HG03558 (cell line): Measurements from ENCODE around the gene CGB1.

ENCODE experiments used
- ATAC-seq: cut with Tn5 transposase; IDR thresholded peaks from one replicate; pipeline ENCODE4 v1.9.1; 2021; ENCODE audit warnings: moderate number of reproducible peaks; ENCODE audit not compliant: unreplicated experiment; ENCODE audit errors: extremely low read depth

Gene CGB1

GRCh38 chr19:49004133-49004532 is 32.6 kb downstream of the CGB1 start:
- ATAC-seq: no peak

DNA sequence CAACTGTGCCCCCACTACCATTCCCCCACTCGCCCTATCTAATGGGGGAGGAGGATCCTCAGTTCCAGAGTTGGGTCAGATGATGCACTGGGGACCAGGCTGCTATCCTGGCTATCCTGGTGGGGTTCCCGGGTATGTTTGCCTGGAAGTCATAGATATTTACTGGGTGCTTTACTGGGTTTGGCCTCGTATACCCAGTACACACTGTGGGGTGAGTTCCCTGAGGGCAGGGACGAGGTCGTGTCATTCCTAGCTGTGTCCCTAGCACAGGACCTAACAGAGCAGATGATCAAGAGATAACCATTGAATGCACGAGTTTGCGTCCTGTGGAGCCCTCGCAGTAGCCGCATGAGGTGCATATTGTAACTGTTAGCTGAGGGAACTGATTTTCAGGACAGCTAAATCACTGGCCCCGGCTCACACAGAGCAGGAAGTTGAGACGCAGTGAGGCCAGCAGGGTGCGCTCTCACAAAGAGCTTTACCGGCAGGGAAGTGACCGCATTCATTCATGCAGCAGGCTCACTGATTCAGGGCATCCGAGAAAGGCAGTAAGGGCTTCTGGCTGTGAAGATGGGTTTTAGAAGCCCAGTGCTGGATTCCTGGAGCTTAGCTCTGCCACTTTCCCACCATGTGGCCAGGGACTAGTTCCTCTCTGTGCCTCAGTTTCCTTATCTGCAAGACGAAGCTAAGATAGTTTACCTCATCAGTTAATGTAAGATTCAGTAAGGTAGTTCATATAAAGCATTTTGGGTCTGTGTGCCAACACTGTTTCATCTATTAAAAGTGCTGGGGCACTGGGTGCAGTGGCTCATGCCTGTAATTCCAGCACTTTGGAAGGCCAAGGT is 37.0 kb downstream of the CGB1 start:
- ATAC-seq: no peak

DNA sequence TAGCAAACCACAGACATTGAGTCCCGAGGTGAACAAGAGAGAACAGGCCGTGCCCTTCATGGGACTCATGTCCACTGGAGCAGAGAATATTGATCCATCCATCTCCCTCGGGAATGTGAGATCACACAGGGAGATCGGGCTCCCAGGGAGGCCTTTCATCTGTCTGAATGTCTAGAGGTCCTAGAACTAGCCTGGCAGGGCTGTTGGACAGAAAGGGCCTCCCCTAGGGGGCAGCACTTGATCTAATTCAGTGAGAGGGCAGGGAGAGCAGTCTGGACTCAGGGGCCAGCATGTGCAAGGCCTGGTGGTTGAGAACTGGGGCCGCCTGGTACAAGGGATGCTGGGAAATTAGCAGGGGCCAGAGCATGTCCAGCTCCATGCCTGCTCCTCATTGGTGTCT is 38.7 kb downstream of the CGB1 start:
- no peak for ATAC-seq

DNA sequence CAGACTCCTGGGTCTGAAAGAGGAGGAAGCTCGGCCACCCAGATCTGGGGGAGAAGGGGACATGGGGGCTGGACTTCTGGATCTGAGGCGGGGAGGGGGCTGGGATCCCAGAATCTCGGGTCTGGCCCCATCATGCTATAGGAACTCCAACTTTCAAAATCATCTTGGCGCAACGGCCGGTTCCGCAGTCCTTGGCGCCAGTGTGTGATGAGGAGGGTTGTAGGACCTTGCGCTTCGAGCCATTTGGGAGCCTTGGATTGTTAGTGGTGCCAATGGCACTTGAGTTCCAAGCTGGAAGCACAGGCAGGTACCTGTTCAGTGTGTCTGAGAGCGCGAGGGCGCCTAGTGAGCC is 42.7 kb downstream of the CGB1 start:
- ATAC-seq: no peak

GRCh38 chr19:48993175-48994034 is 43.3 kb downstream of the CGB1 start, which contains the start of the genes GYS1 and RUVBL2:
GYS1 (minus strand) TSS chr19:48993309; CDS start chr19:48993112, 197 bp downstream.
RUVBL2 (plus strand) TSS chr19:48993887; CDS start chr19:48993912, 25 bp downstream.
- ATAC-seq: peak; percentile 61

DNA sequence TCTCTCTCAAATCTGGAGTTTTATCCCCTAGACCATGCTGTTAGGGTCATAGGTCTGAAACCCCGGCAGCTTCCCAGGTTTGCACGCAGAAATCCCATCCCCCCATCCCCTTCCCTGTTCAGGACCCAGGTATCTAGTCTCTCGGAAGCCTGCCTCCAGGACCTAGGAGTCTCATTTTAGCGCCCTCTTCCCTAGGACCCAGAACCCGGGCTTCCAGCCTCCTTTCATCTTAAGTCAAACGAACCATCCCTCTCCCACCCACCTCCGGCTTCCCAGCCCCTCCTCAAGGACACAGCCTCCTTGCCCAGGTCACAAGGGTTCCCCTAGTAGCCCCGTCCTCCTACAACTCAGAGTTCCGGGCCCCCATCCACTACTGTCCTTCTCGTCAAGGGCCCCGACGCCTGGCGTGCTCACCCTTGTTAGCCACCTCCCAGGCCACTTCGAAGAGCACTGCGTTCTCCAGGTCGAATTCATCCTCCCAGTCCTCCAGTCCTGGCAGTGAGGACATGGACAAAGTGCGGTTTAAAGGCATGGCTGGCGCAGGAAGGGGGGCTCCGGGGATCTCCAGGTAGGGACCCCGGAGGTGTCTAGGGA is 44.0 kb downstream of the CGB1 start:
- no peak for ATAC-seq

GRCh38 chr19:48991873-48992580 is 44.7 kb downstream of the CGB1 start:
- no peak for ATAC-seq

- no peak for ATAC-seq
Observed at GRCh38 chr19:48991011-48991609, 45.6 kb downstream of the CGB1 start.

DNA sequence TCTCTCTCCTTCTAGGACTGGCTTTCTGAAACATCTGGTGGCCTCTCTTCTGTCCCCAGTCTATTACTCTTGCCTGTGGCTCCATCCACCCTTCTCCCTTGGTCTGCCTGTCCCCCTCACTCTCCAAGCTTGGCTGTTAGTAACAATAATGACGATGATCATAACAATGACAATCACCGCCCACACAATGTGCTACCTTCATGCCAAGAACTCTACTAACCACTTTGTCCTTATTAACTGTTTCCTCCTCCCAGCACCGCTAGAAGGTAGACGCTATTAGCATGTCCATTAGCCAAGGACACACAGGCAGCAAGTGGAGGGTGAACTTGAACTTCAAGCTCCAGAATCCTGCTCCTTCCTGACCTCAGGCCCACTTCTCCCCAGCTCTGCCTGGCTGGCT is 46.3 kb downstream of the CGB1 start:
- ATAC-seq: no peak

DNA sequence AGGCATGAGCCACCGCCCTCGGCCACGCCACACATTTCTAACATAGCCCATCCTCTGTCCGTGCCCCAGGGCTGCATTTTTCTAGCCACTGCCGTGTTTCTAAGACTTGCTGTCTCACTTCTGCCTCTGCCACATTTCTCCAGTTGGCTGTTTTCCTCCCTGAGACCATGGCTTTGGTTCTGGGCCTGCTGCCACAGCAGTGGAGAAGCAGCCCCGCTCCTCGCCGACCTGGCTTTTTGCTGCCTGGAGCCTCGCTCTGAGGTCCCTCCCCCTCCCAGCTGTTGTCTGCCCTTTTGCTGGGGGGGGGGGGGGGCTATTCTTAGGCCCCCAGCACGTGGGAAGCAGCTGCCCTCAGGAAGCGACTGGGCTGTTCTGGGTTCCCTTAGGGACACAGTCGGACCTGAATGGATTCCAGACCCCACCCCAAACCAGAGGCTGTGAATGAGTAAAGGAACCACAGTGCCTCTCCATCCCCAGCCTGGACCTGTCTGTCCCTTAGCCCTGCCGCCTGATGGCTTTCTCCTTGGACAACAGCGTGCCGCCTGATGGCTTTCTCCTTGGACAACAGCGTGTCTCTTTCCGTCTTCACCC is 46.9 kb downstream of the CGB1 start:
- ATAC-seq: no peak

DNA sequence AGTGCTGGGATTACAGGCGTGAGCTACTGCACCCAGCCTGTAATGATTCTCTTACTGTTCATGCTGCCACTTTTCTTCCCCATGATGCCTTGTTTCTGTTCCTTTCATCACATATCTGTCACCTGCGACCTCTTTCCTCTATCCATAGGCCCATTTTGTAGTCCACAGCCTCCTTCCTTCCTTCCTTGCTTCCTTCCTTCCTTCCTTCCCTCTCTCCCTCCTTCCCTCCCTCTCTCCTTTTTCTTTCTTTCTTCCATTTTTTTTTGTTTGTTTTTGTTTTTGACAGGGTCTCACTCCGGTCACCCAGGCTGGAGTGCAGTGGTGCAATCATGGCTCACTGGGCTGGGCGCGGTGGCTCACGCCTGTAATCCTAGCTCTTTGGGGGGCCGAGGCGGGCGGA is 47.8 kb downstream of the CGB1 start:
- no peak for ATAC-seq

DNA sequence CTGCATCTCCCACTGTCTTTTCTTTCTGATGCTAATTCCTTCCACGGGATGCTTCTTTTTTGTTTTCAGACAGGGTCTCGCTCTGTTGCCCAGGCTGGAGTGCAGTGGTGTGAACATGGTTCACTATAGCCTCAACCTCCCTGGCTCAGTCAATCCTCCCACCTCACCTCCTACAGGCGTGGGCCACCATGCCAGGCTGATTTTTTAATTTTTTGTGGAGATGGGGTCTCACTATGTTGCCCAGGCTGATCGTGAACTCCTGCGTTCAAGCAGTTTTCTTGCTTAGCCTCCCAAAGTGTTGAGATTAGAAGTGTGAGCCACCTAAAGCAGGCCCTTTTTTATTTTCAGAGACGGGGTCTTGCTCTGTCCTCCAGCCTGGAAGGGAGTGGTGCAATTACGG is 48.4 kb downstream of the CGB1 start:
- no peak for ATAC-seq

- no peak for ATAC-seq
Observed at GRCh38 chr19:48987323-48987722, 49.4 kb downstream of the CGB1 start.

DNA sequence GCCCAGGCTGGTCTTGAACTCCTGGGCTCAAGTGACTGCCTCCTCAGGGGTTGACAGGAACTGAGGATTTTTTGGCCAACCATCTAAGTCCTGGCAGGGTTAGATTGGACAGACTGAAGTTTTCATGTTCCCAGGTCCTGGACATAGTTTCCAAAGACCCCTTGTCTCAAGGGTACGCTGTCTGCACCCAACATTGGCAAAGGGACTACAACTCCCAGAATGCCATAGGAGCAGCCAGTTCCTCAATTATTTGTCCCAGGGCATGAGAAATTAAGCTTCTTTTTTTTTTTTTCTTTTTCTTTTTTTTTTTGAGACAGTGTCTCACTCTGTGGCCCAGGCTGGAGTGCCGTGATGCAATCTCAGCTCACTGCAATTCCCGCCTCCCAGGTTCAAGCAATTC is 50.5 kb downstream of the CGB1 start:
- ATAC-seq: no peak

GRCh38 chr19:48985711-48986110 is 51.0 kb downstream of the CGB1 start:
- ATAC-seq: no peak
